A549 (cell line): ENCODE data around the gene PLET1.

Source experiments
- BHLHE40 ChIP-seq: IDR thresholded peaks from 2 replicates; pipeline ENCODE4 v1.6.1; 2012; ENCODE audit warnings: low read depth, low read length, inconsistent platforms
- CEBPB ChIP-seq, 2 experiments: fragments of >200 bp in 1 of 2; sonication (Bioruptor Twin) in 1 of 2; formaldehyde crosslinking in 1 of 2; IDR thresholded peaks; 2 replicates each; pipeline ENCODE4 v1.6.1; 2012 to 2016
- CTCF ChIP-seq: fragments of >200 bp; sonication (Bioruptor Twin); formaldehyde crosslinking; IDR thresholded peaks from 3 replicates; pipeline ENCODE4 v1.5.1; 2016
- E2F6 ChIP-seq: IDR thresholded peaks from 2 replicates; pipeline ENCODE4 v1.6.1; 2012; ENCODE audit warnings: low read depth, borderline replicate concordance
- EP300 ChIP-seq, 2 experiments: fragments of >200 bp; sonication (Bioruptor Twin); formaldehyde crosslinking; IDR thresholded peaks; 2 replicates in 1 of 2; 3 replicates in 1 of 2; pipeline ENCODE4 v1.6.1; 2016 to 2017
- ESRRA ChIP-seq: fragments of 150-350 bp; IDR thresholded peaks from 2 replicates; pipeline ENCODE4 v1.6.1; 2014; ENCODE audit warnings: mild to moderate bottlenecking, low read length, borderline replicate concordance
- GATA3 ChIP-seq: IDR thresholded peaks from 2 replicates; pipeline ENCODE4 v1.6.1; 2012; ENCODE audit warnings: borderline replicate concordance
- HDAC2 ChIP-seq: fragments of 200-600 bp; sonication (generic); IDR thresholded peaks from 2 replicates; pipeline ENCODE4 v1.6.1; 2016
- MAFK ChIP-seq: fragments of 450-650 bp; IDR thresholded peaks from 2 replicates; pipeline ENCODE4 v1.6.1; 2014; ENCODE audit not compliant: partially characterized antibody
- MAX ChIP-seq: IDR thresholded peaks from 2 replicates; pipeline ENCODE4 v1.6.1; 2012
- MAZ ChIP-seq: fragments of 150-350 bp; IDR thresholded peaks from 2 replicates; pipeline ENCODE4 v1.6.1; 2014; ENCODE audit warnings: antibody characterized with exemption, low read depth, low read length, borderline replicate concordance
- NFE2L2 ChIP-seq: fragments of 150-350 bp; conservative IDR thresholded peaks from 2 replicates; pipeline ENCODE4 v1.6.1; 2014; ENCODE audit warnings: low read length
- POLR2A ChIP-seq: IDR thresholded peaks from 2 replicates; pipeline ENCODE4 v1.6.1; 2012; ENCODE audit warnings: mild to moderate bottlenecking, low read length
- RCOR1 ChIP-seq: fragments of 150-350 bp; IDR thresholded peaks from 2 replicates; pipeline ENCODE4 v1.6.1; 2014; ENCODE audit warnings: antibody characterized with exemption, low read length, low read depth

- TF ChIP-seq CTCF (no peak), POLR2A (no peak), HDAC2 (no peak), CEBPB (IDR thresholded peaks at IDR 0.05) (no peak), RCOR1 (no peak), MAZ (no peak), EP300 (IDR thresholded peaks at IDR 0.05) (no peak), BHLHE40 (no peak), NFE2L2 (no peak), ESRRA (no peak), MAX (no peak), GATA3 (no peak), E2F6 (no peak), MAFK (no peak)
Measured at GRCh38 chr11:112212710-112213109, 48.0 kb downstream of the PLET1 start.
